SK-N-SH (cell line): ENCODE measurements around the gene C1orf232.

Experiments
- CHD2 ChIP-seq: fragments of 150-350 bp; IDR thresholded peaks from 2 replicates; pipeline ENCODE4 v1.6.1; 2018; ENCODE audit warnings: low read length; ENCODE audit not compliant: partially characterized antibody
- TF ChIP-seq, protein P1 (sequence below): fragments of 200-600 bp; sonication (generic); IDR thresholded peaks from 2 replicates; pipeline ENCODE4 v1.6.1; 2017; ENCODE audit warnings: antibody characterized with exemption, mild to moderate bottlenecking, moderate library complexity
- TF ChIP-seq, protein P2 (sequence below): IDR thresholded peaks from 2 replicates; pipeline ENCODE4 v1.4.0; 2012; ENCODE audit warnings: low read depth

DNA sequence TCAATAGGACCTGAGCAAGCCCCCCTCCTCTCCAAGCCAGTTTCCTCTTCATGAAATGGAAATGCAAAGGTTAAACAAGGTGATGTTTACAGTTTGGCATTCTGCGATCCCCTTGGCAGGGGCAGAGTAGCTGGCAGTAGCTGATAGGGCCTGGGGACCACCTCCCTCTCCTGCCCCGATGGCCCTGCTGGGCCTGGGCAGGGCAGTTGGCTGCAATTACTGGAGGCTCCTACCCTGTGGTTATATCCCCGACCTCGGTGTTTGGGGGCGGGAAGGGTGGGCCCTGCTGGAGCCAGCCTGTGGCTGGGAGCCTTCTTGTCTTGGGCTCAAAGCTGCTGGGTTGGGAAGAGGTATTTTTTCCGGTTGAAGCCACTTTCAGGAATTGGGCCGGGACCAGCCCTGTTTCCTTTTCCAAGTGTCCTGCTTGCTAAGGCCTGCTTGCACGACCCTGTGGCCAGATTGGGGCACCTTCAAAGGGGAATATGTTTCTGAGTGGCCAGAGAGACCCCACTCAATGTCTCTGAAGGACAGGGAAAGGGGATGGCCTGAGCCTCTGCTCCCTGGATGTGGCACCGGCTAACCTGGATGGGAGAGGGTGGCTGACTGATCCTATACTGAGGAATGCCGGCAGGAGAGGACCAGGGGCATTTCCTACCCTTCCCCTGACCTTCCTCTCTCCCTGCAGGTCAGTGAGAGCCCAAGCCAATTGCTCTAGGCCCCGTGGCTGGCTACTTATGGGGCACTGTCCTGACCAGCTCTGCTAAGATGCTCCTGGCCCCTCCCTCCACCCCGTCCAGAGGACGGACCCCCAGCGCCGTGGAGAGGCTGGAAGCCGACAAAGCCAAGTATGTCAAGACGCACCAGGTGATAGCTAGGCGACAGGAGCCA lies 8.0 kb downstream of the C1orf232 start:
- no peak for TF ChIP-seq CHD2
- TF ChIP-seq, protein P1, sequence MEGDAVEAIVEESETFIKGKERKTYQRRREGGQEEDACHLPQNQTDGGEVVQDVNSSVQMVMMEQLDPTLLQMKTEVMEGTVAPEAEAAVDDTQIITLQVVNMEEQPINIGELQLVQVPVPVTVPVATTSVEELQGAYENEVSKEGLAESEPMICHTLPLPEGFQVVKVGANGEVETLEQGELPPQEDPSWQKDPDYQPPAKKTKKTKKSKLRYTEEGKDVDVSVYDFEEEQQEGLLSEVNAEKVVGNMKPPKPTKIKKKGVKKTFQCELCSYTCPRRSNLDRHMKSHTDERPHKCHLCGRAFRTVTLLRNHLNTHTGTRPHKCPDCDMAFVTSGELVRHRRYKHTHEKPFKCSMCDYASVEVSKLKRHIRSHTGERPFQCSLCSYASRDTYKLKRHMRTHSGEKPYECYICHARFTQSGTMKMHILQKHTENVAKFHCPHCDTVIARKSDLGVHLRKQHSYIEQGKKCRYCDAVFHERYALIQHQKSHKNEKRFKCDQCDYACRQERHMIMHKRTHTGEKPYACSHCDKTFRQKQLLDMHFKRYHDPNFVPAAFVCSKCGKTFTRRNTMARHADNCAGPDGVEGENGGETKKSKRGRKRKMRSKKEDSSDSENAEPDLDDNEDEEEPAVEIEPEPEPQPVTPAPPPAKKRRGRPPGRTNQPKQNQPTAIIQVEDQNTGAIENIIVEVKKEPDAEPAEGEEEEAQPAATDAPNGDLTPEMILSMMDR, result no peak
- TF ChIP-seq, protein P2, sequence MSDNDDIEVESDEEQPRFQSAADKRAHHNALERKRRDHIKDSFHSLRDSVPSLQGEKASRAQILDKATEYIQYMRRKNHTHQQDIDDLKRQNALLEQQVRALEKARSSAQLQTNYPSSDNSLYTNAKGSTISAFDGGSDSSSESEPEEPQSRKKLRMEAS, result no peak
